HCT116 (cell line): ENCODE results near the gene LIN7A.

Experiments
- ATF3 ChIP-seq: IDR thresholded peaks from 2 replicates; pipeline ENCODE4 v1.6.1; 2012
- CTCF ChIP-seq, 3 experiments: fragments of 200-600 bp in 1 of 3; sonication (generic) in 1 of 3; IDR thresholded peaks in 2 of 3; conservative IDR thresholded peaks in 1 of 3; 2 replicates each; pipeline ENCODE4 v1.5.1; 2012 to 2017; ENCODE audit warnings: low read depth in 2 of 3, low read length in 2 of 3, antibody characterized with exemption in 1 of 3, borderline replicate concordance in 1 of 3, control low read depth in 1 of 3, mild to moderate bottlenecking in 1 of 3, mixed read lengths in 1 of 3, mixed run types in 1 of 3, moderate library complexity in 1 of 3; ENCODE audit not compliant: insufficient read depth in 1 of 3
- EZH2 ChIP-seq: fragments of 200-600 bp; sonication (generic); IDR thresholded peaks from 2 replicates; pipeline ENCODE4 v1.6.1; 2017; ENCODE audit warnings: antibody characterized with exemption, mixed run types
- JUND ChIP-seq: IDR thresholded peaks from 2 replicates; pipeline ENCODE4 v1.6.1; 2012
- MAX ChIP-seq: IDR thresholded peaks from 2 replicates; pipeline ENCODE4 v1.6.1; 2012
- POLR2A ChIP-seq: IDR thresholded peaks from 2 replicates; pipeline ENCODE4 v1.7.0; 2011; ENCODE audit warnings: borderline replicate concordance; ENCODE audit not compliant: insufficient read depth, insufficient read length; ENCODE audit errors: extremely low read depth
- POLR2AphosphoS5 ChIP-seq: IDR thresholded peaks from 2 replicates; pipeline ENCODE4 v1.6.1; 2011; ENCODE audit warnings: mild to moderate bottlenecking, low read depth, low read length, moderate library complexity
- RAD21 ChIP-seq: IDR thresholded peaks from 2 replicates; pipeline ENCODE4 v1.6.1; 2012; ENCODE audit warnings: low read depth, mild to moderate bottlenecking
- ZBTB33 ChIP-seq: IDR thresholded peaks from 2 replicates; pipeline ENCODE4 v1.6.1; 2011; ENCODE audit warnings: mild to moderate bottlenecking, low read length, moderate library complexity; ENCODE audit not compliant: insufficient replicate concordance; ENCODE audit errors: extremely low read depth
- ZNF274 ChIP-seq: fragments of 200-500 bp; sonication (Bioruptor generic); IDR thresholded peaks from 2 replicates; pipeline ENCODE4 v1.6.1; 2014; ENCODE audit warnings: mild to moderate bottlenecking, low read depth, low read length, inconsistent platforms

- TF ChIP-seq CTCF (IDR thresholded peaks at IDR 0.05 in 2 of 3, conservative IDR thresholded peaks at IDR 0.05 in 1 of 3; ENCODE audit: borderline replicate concordance in 1 of 3, insufficient read depth in 1 of 3, low read depth in 2 of 3, low read length in 2 of 3) (no peak), MAX (no peak), JUND (no peak), EZH2 (no peak), ATF3 (no peak), POLR2A (no peak), RAD21 (no peak), POLR2AphosphoS5 (no peak), ZBTB33 (no peak), ZNF274 (no peak)
Observed at GRCh38 chr12:80776706-80777105, 161.0 kb downstream of the LIN7A start.
